Measurements from ENCODE around the gene TGFBR3L.
"Not testable (repeated sequence)": the region's sequence is repeated elsewhere in the genome, so short reads cannot be mapped to it uniquely, and the experiment has no call there.

The TGFBR3L gene

GRCh38 chr19:7930765-7931164 is 16.1 kb downstream of the TGFBR3L start:
- DNase-seq, result no peak

GRCh38 chr19:7931221-7932061 is 16.8 kb downstream of the TGFBR3L start:
- no peak for DNase-seq

GRCh38 chr19:7932276-7932929 is 17.8 kb downstream of the TGFBR3L start:
- DNase-seq, result no peak

DNA sequence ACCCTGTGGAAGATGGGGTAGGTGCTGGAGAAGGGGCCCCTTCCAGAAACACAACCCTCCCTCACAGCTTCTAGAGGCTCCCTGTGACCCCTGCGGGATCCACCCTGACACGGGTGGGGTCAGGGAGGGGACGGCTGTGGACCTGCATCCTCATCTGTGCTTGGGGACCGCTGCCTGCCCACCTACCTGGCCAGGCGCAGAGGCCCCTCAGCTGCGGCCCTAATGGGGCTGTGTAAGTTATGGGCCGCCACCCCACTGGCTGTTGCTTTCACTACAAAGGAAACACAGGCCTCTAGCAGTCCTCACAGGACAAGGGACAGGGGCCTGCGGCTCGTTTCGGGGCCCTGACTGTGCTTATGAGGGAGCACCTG is 18.3 kb downstream of the TGFBR3L start:
- DNase-seq, result no peak

DNA sequence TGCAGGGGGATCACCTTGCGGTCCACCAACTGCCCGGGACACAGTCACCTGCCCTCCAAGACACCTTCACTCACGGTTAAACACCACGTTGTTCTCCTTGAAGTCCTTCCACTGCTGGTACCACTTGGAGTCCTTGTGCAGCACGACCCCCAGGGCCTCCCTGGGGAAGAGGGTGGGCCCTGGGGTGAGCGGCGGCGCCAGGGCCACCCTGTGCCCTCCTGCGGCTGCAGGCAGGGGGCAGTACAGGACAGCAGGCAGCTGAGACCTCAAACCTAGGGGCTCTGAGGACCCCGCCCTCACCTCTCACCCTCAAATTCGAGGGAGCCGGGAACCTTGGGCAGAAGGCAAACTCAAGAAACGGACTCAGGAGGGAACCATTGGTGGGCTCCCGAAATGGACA is 18.8 kb downstream of the TGFBR3L start:
- DNase-seq, result no peak

DNA sequence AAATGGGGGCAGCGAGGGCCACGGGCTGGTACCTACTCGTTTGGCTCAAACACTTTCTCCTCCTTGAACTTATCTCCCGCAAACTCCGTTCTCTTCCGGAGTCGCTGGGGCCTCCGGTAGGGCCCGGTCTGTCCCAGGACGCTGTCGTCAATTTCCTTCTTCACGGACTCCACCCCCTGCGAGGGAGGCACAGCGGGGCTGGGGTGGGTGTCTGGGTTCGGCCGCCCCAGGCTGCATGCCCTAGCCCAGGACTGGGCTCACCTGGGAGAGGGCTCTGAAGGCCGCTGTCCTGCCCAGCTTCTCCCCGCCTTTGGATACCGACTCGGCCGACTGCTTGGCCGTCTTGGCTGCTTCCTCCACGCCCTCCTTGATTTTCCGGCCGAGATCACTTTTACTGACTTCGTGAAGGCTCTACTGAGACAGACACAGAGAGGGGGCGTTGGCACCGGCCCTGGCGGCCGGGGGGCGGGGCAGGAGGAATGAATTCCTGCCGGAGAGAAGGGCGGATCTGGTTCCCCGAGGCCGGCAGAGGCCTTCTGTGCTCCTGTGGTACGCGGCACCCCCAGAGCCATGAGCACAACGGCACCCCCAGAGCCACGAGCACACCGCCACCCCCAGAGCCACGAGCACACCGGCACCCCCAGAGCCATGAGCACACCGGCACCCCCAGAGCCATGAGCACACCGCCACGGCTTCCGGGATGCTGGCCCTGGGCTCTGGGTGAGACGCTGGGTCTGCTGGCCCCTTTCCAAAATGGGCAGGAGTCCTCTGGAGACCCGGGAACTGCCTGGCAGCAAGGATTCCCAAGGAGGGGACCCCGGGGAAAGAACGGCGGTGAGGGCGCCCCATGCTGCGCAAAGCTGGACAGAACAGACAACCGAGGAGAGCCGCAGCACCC is 19.4 kb downstream of the TGFBR3L start:
- no peak for DNase-seq

GRCh38 chr19:7934766-7935165 is 20.1 kb downstream of the TGFBR3L start:
- no peak for DNase-seq

DNA sequence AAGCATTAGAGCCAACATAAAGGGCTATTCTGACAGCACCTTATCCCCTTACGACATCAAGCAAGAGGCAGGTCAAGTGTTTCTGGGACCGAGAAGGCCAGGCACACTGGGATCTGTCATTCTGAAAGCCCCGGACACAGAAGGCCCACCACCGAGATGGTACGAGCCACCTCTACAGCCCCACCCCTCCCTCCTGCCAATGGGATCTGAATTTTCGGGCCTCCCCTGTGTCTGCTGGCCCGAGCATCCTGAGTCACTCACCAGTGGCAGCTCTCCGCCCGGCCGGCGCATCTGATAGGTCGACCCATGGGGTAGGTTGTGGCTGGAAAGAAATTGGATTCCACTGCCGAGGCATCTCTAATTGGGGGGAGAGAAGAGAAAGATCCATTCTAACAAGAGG is 26.2 kb downstream of the TGFBR3L start:
- no peak for DNase-seq

DNA sequence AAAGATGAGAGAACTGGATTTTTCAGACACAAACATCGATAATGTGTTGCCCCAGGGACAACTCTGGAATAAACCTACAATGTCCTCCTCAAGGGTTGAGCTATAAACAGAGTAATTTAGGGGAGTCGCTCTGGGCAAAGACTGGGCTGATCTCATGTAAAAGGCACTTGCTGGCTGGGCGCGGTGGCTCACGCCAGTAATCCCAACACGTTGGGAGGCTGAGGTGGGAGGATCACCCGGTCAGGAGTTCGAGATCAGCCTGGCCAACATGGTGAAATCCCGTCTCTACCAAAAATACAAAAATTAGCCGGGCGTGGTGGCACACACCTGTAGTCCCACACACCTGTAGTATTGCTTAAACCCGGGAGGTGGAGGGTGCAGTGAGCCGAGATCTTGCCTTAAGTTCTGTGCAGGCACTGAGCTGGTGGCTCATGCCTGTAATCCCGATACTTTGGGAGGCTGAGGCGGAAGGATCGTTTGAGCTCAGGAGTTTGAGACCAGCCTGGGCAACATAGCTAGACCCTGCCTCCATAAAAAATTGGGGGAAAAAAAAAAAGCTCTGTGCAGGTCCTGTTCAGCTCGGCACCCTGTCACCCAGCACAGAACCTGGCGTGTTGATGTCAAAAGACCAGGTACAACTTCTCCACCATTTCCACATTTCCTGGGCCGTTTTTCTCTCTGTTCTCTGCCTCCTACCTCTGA is 27.4 kb downstream of the TGFBR3L start:
- DNase-seq, result no peak

GRCh38 chr19:7942981-7943443 is 28.4 kb downstream of the TGFBR3L start:
- no peak for DNase-seq

GRCh38 chr19:7943444-7944176 is 29.0 kb downstream of the TGFBR3L start, which contains the start of gene TIMM44:
Gene TIMM44 (minus strand): TSS chr19:7943666. CDS start chr19:7943651, 15 bp downstream.
- DNase-seq, result peak; percentile 100

DNA sequence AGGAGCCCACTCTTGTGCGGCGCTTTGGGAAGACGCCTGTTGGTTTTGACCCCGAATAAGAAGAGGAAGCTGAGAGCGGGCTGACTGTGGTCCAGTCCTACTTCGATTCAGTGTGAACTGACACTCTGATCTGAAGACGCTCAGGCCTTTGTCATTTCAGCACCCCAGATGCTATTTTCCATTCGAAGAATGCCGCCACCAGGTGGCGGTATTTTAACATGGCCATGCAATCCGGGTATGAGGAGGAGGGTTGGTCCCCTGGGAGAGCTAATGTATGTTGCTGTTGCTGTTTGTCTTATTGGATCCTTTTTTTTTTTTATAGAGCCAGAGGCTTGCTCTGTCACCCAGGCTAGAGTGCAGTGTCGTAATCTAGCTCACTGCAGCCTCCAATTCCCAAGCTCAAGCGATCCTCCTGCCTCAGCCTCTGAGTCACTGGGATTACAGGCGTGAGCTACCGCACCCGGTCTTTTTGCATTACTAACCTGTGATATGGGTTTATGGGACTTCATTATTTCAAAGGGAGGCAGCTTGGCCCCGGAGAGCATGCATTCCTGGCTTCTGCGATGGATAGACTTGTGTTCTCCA is 29.6 kb downstream of the TGFBR3L start:
- DNase-seq, result peak; percentile 74

GRCh38 chr19:7947939-7948338 is 33.3 kb downstream of the TGFBR3L start:
- no peak for DNase-seq

DNA sequence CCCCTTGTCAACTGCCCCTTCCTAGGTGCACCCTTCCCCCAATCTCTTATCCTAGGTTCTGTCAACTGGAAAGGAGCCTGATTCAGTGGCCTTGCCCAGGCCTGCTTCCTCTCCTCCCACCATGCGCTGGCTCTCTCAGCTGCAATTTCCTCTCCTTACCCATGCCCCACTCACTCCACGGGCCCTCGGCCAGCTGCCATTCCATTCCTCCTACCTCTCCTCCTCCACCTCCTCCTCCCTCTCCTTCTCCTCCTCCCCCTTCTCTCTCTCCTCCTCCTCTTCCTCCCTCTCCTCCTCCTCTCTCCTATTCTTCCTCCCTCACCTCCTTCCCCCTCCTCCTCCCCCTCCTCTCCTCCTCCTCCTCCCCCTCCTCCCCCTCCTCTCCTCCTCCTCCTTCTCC is 38.4 kb downstream of the TGFBR3L start:
- DNase-seq, result no peak

GRCh38 chr19:7953576-7953975 is 38.9 kb downstream of the TGFBR3L start:
- no peak for DNase-seq

- no peak for DNase-seq
Measured at GRCh38 chr19:7955696-7956095, 41.1 kb downstream of the TGFBR3L start.

GRCh38 chr19:7959211-7959610 is 44.6 kb downstream of the TGFBR3L start:
- no peak for DNase-seq

- not testable (repeated sequence) for DNase-seq
Measured at GRCh38 chr19:7961082-7961481, 46.5 kb downstream of the TGFBR3L start.

DNA sequence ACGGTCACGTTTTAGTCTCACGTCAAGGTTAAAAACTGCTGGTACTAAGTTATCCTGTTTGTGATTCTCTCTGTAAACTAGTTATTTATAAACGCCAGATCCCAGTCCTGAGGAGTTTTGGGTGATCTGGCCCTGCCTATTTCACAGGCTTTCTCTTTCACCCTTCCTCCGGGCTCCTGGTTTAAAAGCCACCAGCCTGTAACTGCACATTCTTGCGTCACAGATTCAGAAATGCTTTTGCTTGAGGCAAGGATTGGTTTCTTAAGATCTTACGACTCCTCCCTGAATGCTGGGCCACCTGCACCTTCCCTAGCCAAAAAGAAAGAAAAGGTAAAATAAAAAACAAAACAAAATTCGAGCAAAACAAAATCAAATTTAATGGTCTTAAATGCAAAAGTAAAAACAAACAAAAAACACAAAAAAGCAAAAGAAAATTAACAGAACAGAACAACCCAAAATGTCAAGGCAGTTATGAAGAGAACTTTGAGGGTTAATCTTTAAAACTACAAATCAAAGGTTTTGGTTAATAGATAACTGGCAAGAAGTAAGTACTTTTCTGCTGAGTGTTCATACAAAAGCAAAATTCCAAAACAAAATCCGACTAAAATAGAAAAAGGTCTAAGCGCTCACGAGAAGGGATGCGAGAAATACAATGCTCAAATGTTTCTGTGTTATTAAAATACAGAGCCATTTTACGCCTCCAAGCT is 47.4 kb downstream of the TGFBR3L start:
- no peak for DNase-seq

- DNase-seq, result no peak
Measured at GRCh38 chr19:7962644-7963268, 48.1 kb downstream of the TGFBR3L start.

All from HCEC 1CT (cell line).